PC-3 (cell line): ENCODE data around the gene CHKB. TPM values are rescaled to one million over a fixed set of nuclear protein-coding genes. Genes with fewer than 3 reads are reported as not detected.

ENCODE experiments used
- ATAC-seq: fragments of 200-7000 bp; cut with Tn5 transposase; 2 replicates; pipeline ENCODE4 v1.9.1; 2020; ENCODE audit warnings: mild to moderate bottlenecking, moderate library complexity
- BruUV-seq: library from RNA; stranded (reverse); fragments of 400-500 nt; replicated peaks from 2 replicates; lab custom pipeline; 2021; lab: Mats Ljungman, UMichigan
- CTCF ChIA-PET: fragments of 300-600 bp; sonication (Branson Sonifier 250); formaldehyde crosslinking; loops from one replicate; lab custom pipeline; 2022; ENCODE audit warnings: antibody characterized with exemption; lab: Charles Lee
- POLR2A ChIA-PET: fragments of 300-600 bp; sonication (Branson Sonifier 250); formaldehyde crosslinking; loops from one replicate; lab custom pipeline; 2022; ENCODE audit warnings: antibody characterized with exemption; ENCODE audit not compliant: unreplicated experiment; lab: Charles Lee
- DNase-seq: peaks from one replicate; pipeline ENCODE4 v3.0.0-alpha.2; 2015
- H2AFZ ChIP-seq: fragments of 300-600 bp; sonication (generic); 2 replicates; pipeline ENCODE4 v1.6.0; 2016; ENCODE audit warnings: antibody characterized with exemption, low read length
- H3F3A ChIP-seq: fragments of 300-600 bp; sonication (generic); one replicate; pipeline ENCODE4 v1.6.0; 2017; ENCODE audit warnings: antibody characterized with exemption, low read length, control low read depth, mild to moderate bottlenecking; ENCODE audit not compliant: unreplicated experiment
- H3K27ac ChIP-seq: fragments of 300-600 bp; sonication (generic); 2 replicates; pipeline ENCODE4 v1.5.1; 2016; ENCODE audit warnings: mild to moderate bottlenecking, low read length
- H3K27me3 ChIP-seq: fragments of 300-600 bp; sonication (generic); 2 replicates; pipeline ENCODE4 v1.6.1; 2016; ENCODE audit warnings: low read length, mixed read lengths
- H3K36me3 ChIP-seq: fragments of 300-600 bp; sonication (generic); 2 replicates; pipeline ENCODE4 v1.6.1; 2016; ENCODE audit warnings: low read depth, mixed run types, low read length, mixed read lengths
- H3K4me1 ChIP-seq: fragments of 300-600 bp; sonication (generic); 2 replicates; pipeline ENCODE4 v1.5.1; 2016; ENCODE audit warnings: low read length; ENCODE audit not compliant: insufficient read depth
- H3K4me2 ChIP-seq: fragments of 300-600 bp; sonication (generic); 2 replicates; pipeline ENCODE4 v1.6.0; 2016; ENCODE audit warnings: low read length
- H3K4me3 ChIP-seq: fragments of 300-600 bp; sonication (generic); 2 replicates; pipeline ENCODE4 v1.5.1; 2016; ENCODE audit warnings: mild to moderate bottlenecking, low read length, mixed read lengths
- H3K79me2 ChIP-seq: fragments of 300-600 bp; sonication (generic); 2 replicates; pipeline ENCODE4 v1.6.1; 2017; ENCODE audit warnings: low read length, mixed read lengths
- H3K9ac ChIP-seq: fragments of 300-600 bp; sonication (generic); 2 replicates; pipeline ENCODE4 v1.6.0; 2016; ENCODE audit warnings: mild to moderate bottlenecking, low read length
- H3K9me2 ChIP-seq: fragments of 300-600 bp; sonication (generic); replicated peaks from 2 replicates; pipeline ENCODE4 v1.6.1; 2016; ENCODE audit warnings: mixed run types, low read length, mixed read lengths
- H3K9me3 ChIP-seq: fragments of 300-600 bp; sonication (generic); 2 replicates; pipeline ENCODE4 v1.6.1; 2016; ENCODE audit warnings: low read length, mixed read lengths
- H4K20me1 ChIP-seq: fragments of 300-600 bp; sonication (generic); 2 replicates; pipeline ENCODE4 v1.6.1; 2016; ENCODE audit warnings: low read length, mixed read lengths
- CTCF ChIP-seq: fragments of 300-600 bp; sonication (generic); conservative IDR thresholded peaks from 2 replicates; pipeline ENCODE4 v1.5.1; 2017; ENCODE audit warnings: antibody characterized with exemption, low read depth, mild to moderate bottlenecking, low read length
- EZH2 ChIP-seq: fragments of 300-600 bp; sonication (generic); IDR thresholded peaks from one replicate; pipeline ENCODE4 v1.6.1; 2017; ENCODE audit warnings: antibody characterized with exemption, mild to moderate bottlenecking, low read length; ENCODE audit not compliant: unreplicated experiment
- EZH2phosphoT487 ChIP-seq: fragments of 300-600 bp; sonication (generic); IDR thresholded peaks from 2 replicates; pipeline ENCODE4 v1.6.1; 2018; ENCODE audit warnings: mild to moderate bottlenecking, antibody characterized with exemption, low read length, borderline replicate concordance
- intact Hi-C: fragments of 100-400 bp; cut with micrococcal nuclease; formaldehyde crosslinking; loops from 2 replicates; pipeline ENCODE4 v1.9.0; 2023
- total RNA-seq: library from RNA; depleted of rRNA; stranded (reverse); fragments of >200 nt; gene quantifications from 2 replicates; pipeline ENCODE4 v1.2.3, GENCODE V29; 2014

The CHKB gene
- total RNA-seq, 1 experiment from 2014 or later = 31.5 TPM

GRCh38 chr22:50581950-50582492 is 628 bp downstream of the CHKB start:
- Histone ChIP-seq H3K9me2 (no peaks in the 10 kb centered on the region), H3F3A (no peaks in the 10 kb centered on the region), H3K36me3 (no peaks in the 10 kb centered on the region), H3K27me3 (no peaks in the 10 kb centered on the region), H3K79me2 (peaks cover 18% of the 10 kb centered on the region), H3K27ac (peak overlapping the region; percentile 66), H3K4me3 (peak overlapping the region; percentile 77), H3K9me3 (no peaks in the 10 kb centered on the region), H2AFZ (peak overlapping the region; percentile 97), H3K4me2 (peak overlapping the region; percentile 84), H3K4me1 (peaks cover 5% of the 10 kb centered on the region), H4K20me1 (no peaks in the 10 kb centered on the region), H3K9ac (peak overlapping the region; percentile 97)
- ChIA-PET CTCF (no interaction called here), POLR2A (no interaction called here)
- no peak for DNase-seq
- intact Hi-C loops = loop anchor here (2.0 to 5.0 kb wide), 2 partner anchors 49 to 110 kb away; no protein-coding TSS in a partner anchor
- ATAC-seq = peak; percentile 31; the same call in 1 of the 2 replicates
- BruUV-seq = no TSS peak
- no peak for TF ChIP-seq EZH2phosphoT487
- no peak for TF ChIP-seq CTCF
- no peak for TF ChIP-seq EZH2

- Histone ChIP-seq H3K4me1 (peaks cover 5% of the 10 kb centered on the region), H3K9me3 (no peaks in the 10 kb centered on the region), H2AFZ (peak overlapping the region; percentile 97; the same call in 1 of the 2 replicates), H3K9ac (peak overlapping the region; percentile 97), H3K27ac (no peak overlapping the region), H3K27me3 (no peaks in the 10 kb centered on the region), H3K9me2 (no peaks in the 10 kb centered on the region), H3K4me3 (peak overlapping the region; percentile 77), H3K79me2 (peaks cover 18% of the 10 kb centered on the region), H3F3A (no peaks in the 10 kb centered on the region), H3K36me3 (no peaks in the 10 kb centered on the region), H3K4me2 (peak overlapping the region; percentile 84), H4K20me1 (no peaks in the 10 kb centered on the region)
- ChIA-PET CTCF (no interaction called here), POLR2A (no interaction called here)
- BruUV-seq = TSS peak; percentile 48
- ATAC-seq = no peak
- TF ChIP-seq EZH2phosphoT487 (no peak), EZH2 (no peak), CTCF (no peak)
- no peak for DNase-seq
- intact Hi-C loops = loop anchor here (5.0 kb wide), 1 partner anchor 111 kb away; no protein-coding TSS in a partner anchor
Observed at GRCh38 chr22:50581031-50581949, 1.4 kb downstream of the CHKB start.
